Muscle of leg (tissue), 11 donors: ENCODE data around the gene TOMM70. TPM values are rescaled to one million over a fixed set of nuclear protein-coding genes. Genes with fewer than 3 reads are reported as not detected.

Experiments
- DNase-seq: peaks from one replicate; pipeline ENCODE4 v3.0.0; 2013
- H3K27ac ChIP-seq: one replicate; pipeline ENCODE4 v1.5.1; 2013; ENCODE audit warnings: mild to moderate bottlenecking, low read length, control low read depth
- H3K27me3 ChIP-seq: one replicate; pipeline ENCODE4 v1.6.1; 2013; ENCODE audit warnings: low read length; ENCODE audit not compliant: control insufficient read depth, insufficient read depth
- H3K36me3 ChIP-seq: one replicate; pipeline ENCODE4 v1.6.1; 2013; ENCODE audit warnings: low read length; ENCODE audit not compliant: control insufficient read depth, insufficient read depth
- H3K4me1 ChIP-seq: one replicate; pipeline ENCODE4 v1.6.1; 2013; ENCODE audit warnings: low read length; ENCODE audit not compliant: control insufficient read depth, insufficient read depth
- H3K4me3 ChIP-seq: one replicate; pipeline ENCODE4 v1.5.1; 2013; ENCODE audit warnings: low read length, control low read depth
- H3K9me3 ChIP-seq: replicated peaks from 2 replicates; pipeline ENCODE4 v1.6.1; 2013; ENCODE audit warnings: low read depth, low read length; ENCODE audit not compliant: control insufficient read depth
- WGBS: methylation state at CpG from one replicate; pipeline ENCODE4 v1.1.5; 2013; ENCODE audit warnings: missing lambda C conversion rate; ENCODE audit not compliant: insufficient coverage; 5-methylcytosine and 5-hydroxymethylcytosine counted together
- polyA plus RNA-seq, 8 donors: library from polyadenylated mRNA; unstranded; fragments of 120-200 nt; gene quantifications; one replicate each; pipeline versions ENCODE4 v1.2.1 to v1.2.3, GENCODE V29; 2013; ENCODE audit warnings: inconsistent platforms in 1 of 8, low replicate concordance in 1 of 8; ENCODE audit not compliant: insufficient read length in 8 of 8, insufficient read depth in 1 of 8
- total RNA-seq: library from RNA; stranded (reverse); fragments of 120-200 nt; gene quantifications from one replicate; pipeline ENCODE4 v1.2.4, GENCODE V29; 2013

Gene TOMM70
- total and polyA plus RNA-seq, 9 donors, result 44.9 to 62.6 (median 50.5) TPM

DNA sequence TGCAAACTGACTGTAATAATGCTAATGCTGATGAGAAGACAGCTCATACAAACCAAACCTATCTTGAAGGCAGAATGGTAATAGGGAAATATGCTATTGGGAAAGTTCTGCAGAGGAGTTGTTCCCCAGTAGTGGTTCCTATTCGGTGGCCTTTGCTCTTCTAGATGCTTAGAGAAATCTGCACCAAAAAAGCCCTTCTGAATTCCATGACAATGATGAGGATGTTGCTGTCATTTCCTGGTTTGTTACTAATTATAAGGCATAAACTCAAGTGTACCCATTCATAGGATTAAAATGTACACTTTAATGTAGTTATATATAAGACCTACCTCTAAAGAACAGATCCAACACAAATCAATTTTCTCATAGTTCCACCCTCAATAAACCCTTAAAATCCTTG, 30.1 kb downstream of the TOMM70 start:
- Histone ChIP-seq H3K27ac (no peak overlapping the region), H3K27me3 (no peaks in the 10 kb centered on the region), H3K4me1 (no peaks in the 10 kb centered on the region), H3K4me3 (no peak overlapping the region), H3K36me3 (peaks cover 32% of the 10 kb centered on the region), H3K9me3 (no peaks in the 10 kb centered on the region)
- DNase-seq, result no peak
- WGBS, result no CpG with 5 or more reads among the region's 1 CpG

DNA sequence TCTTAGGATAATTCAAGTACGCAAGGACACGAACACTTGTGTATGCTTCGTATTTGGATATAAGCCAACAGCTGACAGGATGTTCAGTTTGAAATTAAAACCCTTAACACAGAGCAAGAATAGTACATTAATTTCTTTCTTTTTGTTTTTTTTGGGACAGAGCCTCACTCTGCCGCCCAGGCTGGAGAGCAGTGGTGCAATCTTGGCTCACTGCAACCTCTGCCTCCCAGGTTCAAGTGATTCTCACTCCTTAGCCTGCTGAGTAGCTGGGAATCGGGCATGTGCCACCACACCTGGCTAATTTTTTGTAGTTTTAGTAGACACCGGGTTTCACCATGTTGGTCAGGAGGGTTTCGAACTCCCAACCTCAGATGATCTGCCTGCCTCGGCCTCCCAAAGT, 32.4 kb downstream of the TOMM70 start:
- Histone ChIP-seq H3K36me3 (peaks cover 39% of the 10 kb centered on the region), H3K4me3 (no peak overlapping the region), H3K27ac (no peak overlapping the region), H3K4me1 (no peaks in the 10 kb centered on the region), H3K9me3 (no peaks in the 10 kb centered on the region), H3K27me3 (no peaks in the 10 kb centered on the region)
- 93% methylated on average over 4 of the region's 8 CpGs for WGBS
- DNase-seq, result no peak

DNA sequence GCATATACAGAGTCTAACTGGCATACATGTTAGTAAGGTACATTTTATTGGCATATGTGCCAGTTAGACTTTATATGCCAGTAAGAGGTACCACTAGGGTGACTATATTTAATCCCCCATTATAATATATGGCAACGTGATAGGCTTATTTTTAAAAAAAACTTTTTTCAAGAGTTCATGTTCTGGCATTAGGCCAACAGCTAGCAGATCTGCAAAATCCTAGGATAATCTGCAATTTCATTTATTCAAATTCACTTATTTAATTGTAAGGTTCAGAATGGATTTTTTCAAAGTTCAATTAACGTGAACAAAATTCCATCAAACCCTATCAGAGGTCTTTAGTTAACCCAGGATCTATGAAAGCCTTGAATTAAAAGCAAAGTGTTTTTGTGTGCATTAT, 34.5 kb downstream of the TOMM70 start:
- Histone ChIP-seq H3K4me1 (no peaks in the 10 kb centered on the region), H3K4me3 (no peak overlapping the region), H3K9me3 (peaks cover 3% of the 10 kb centered on the region), H3K27me3 (no peaks in the 10 kb centered on the region), H3K36me3 (peaks cover 40% of the 10 kb centered on the region), H3K27ac (no peak overlapping the region)
- DNase-seq, result no peak
- WGBS, result no CpG with 5 or more reads among the region's 2 CpGs

DNA sequence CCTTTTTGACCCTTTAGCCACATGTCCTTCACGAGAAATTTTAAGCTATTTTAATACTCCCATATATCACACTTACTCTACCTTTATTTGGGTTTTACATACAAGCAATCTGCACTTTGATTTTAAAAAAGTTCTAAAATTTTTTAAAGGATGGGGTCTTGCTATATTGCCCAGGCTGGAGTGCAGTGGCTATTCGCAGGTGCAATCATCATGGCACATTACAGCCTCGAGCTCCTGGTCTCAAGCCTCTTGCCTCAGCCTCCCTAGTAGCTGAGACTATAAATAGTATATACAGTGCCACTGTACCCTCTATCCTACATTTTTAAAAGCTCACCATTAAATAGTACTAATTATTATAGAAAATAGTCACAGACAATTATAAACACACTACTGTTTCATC, 36.5 kb downstream of the TOMM70 start:
- no peak overlapping the region for H3K4me3 ChIP-seq
- no peaks in the 10 kb centered on the region for H3K4me1 ChIP-seq
- peaks cover 32% of the 10 kb centered on the region for H3K36me3 ChIP-seq
- H3K27me3 ChIP-seq, result no peaks in the 10 kb centered on the region
- DNase-seq, result no peak
- H3K9me3 ChIP-seq, result peaks cover 3% of the 10 kb centered on the region
- no peak overlapping the region for H3K27ac ChIP-seq
- WGBS, result no CpG with 5 or more reads among the region's 3 CpGs

DNA sequence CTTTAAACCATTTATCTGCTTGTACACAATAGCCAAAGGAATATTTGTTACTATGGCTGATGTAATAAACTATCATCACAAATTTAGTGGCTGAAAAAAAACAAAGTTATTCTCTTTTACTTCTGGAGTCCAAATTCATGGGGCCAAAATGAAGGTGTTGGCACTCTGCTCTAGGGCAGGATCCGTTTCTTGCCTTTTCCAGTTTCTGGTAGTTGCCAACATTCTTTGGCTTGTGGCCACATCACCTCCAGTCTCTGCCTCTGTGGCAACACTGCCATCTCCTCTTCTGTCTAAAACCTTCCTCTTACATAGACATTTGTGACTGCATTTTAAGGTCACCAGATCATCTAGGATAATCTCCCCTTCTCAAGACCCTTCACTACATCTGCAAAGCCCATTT, 39.0 kb downstream of the TOMM70 start:
- DNase-seq, result no peak
- Histone ChIP-seq H3K27me3 (no peaks in the 10 kb centered on the region), H3K4me3 (no peak overlapping the region), H3K27ac (no peak overlapping the region), H3K36me3 (peaks cover 26% of the 10 kb centered on the region), H3K4me1 (no peaks in the 10 kb centered on the region), H3K9me3 (peaks cover 3% of the 10 kb centered on the region)
- 77% methylated on average over 1 of the region's 1 CpG for WGBS

DNA sequence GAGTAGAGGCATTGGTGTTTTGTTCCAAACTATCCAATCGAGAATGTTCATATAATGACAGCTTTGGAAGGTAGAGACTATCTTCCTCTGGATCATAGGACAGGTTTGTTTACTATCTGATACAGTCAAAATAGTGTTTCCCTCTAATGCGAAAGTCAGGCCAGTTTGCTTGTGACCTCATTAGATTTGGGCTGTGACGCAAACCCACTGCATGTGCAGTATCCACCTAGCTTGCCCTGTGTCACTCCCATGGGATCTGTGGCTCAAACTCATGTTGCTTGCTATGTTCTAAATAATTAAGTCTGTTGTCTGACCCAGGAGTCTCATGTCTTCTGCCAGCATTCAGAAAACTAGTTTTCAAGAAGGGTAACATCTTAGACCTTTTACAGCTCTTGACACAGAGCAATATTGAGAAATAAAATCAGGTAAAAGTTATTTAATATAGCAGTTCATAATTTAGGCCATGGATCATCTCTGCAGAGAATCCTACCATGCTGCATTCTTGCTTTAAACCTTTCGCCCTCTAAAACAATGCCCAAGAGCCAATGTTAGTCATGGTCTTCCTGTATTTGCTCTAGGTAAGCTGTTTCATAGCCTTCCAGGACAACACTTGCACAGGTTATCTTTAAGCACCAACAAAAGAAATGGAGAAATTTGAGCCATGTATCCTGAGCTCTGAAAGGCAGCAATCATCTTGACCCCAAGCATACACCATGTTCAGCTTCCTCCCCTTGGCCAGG, 40.0 kb downstream of the TOMM70 start:
- Histone ChIP-seq H3K36me3 (peaks cover 24% of the 10 kb centered on the region), H3K4me1 (no peaks in the 10 kb centered on the region), H3K4me3 (no peak overlapping the region), H3K27me3 (no peaks in the 10 kb centered on the region), H3K9me3 (peaks cover 3% of the 10 kb centered on the region), H3K27ac (no peak overlapping the region)
- DNase-seq, result no peak
- 97% methylated on average over 4 of the region's 4 CpGs for WGBS

DNA sequence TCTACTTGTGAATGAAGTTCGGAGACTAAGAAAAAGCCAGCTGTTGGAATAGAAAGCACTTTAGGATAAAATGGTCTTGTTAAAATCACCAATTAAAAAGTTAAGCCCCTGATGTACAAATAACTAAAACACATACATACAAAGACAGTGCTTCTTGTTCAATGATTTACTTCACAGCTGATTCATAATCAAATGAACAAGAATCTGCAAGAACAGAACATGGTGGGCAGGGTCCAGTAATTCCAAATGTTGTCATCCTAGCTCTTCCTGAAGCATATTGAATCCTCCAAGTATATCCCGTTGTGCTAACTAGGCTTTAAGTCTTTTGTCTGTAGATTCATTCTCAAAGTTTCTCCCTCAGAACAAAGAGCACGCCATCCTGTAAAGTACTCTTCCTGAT, 41.9 kb downstream of the TOMM70 start:
- no peak overlapping the region for H3K27ac ChIP-seq
- H3K9me3 ChIP-seq, result peaks cover 3% of the 10 kb centered on the region
- no peak overlapping the region for H3K4me3 ChIP-seq
- no peaks in the 10 kb centered on the region for H3K4me1 ChIP-seq
- H3K27me3 ChIP-seq, result no peaks in the 10 kb centered on the region
- WGBS, result 92% methylated on average over 2 of the region's 3 CpGs
- no peak for DNase-seq
- H3K36me3 ChIP-seq, result peaks cover 28% of the 10 kb centered on the region

DNA sequence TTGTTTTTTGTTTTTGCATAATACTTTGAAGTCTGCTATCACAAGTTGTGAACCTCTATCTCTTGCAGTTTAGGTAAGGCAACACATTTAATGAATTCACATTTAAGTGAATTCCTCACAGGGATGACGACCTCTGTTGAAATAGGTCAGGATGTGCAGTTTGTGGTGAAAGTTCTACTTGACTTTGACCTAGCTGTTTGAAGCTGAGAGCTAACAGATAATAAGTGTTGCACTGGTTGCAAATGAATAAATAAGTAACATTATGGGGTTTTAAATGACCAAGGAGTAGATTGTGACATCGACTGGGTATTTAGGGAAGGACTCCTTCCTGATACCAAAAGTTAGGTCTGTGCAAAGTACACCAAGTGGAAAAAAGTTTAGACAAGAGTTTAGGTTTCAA, 42.5 kb downstream of the TOMM70 start:
- Histone ChIP-seq H3K4me3 (no peak overlapping the region), H3K27me3 (no peaks in the 10 kb centered on the region), H3K9me3 (peaks cover 3% of the 10 kb centered on the region), H3K36me3 (peaks cover 28% of the 10 kb centered on the region), H3K27ac (no peak overlapping the region), H3K4me1 (no peaks in the 10 kb centered on the region)
- no CpG with 5 or more reads among the region's 2 CpGs for WGBS
- DNase-seq, result no peak

DNA sequence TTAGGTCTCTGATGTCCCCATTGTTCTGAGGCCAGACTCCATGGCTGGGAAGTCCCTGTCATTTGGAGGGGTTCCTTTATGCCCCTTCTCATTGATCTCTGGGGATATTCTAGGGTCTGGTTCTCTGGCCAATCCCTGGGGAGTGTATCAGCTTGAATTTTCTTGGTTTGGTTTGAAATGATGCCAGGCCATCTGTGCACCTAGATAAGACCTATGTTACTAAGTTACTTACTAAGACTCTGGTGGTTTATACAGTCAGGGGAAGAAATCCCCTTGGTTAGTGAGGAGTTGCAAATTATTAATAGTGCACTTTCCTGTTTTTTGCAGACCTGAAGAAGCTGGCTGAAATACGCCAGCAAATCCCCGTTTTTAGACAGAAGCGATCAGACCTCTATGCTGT, 46.0 kb downstream of the TOMM70 start:
- no peak for DNase-seq
- no peak overlapping the region for H3K27ac ChIP-seq
- no peaks in the 10 kb centered on the region for H3K27me3 ChIP-seq
- H3K36me3 ChIP-seq, result peaks cover 35% of the 10 kb centered on the region
- no peaks in the 10 kb centered on the region for H3K4me1 ChIP-seq
- H3K9me3 ChIP-seq, result no peaks in the 10 kb centered on the region
- WGBS, result no CpG with 5 or more reads among the region's 3 CpGs
- H3K4me3 ChIP-seq, result no peak overlapping the region

DNA sequence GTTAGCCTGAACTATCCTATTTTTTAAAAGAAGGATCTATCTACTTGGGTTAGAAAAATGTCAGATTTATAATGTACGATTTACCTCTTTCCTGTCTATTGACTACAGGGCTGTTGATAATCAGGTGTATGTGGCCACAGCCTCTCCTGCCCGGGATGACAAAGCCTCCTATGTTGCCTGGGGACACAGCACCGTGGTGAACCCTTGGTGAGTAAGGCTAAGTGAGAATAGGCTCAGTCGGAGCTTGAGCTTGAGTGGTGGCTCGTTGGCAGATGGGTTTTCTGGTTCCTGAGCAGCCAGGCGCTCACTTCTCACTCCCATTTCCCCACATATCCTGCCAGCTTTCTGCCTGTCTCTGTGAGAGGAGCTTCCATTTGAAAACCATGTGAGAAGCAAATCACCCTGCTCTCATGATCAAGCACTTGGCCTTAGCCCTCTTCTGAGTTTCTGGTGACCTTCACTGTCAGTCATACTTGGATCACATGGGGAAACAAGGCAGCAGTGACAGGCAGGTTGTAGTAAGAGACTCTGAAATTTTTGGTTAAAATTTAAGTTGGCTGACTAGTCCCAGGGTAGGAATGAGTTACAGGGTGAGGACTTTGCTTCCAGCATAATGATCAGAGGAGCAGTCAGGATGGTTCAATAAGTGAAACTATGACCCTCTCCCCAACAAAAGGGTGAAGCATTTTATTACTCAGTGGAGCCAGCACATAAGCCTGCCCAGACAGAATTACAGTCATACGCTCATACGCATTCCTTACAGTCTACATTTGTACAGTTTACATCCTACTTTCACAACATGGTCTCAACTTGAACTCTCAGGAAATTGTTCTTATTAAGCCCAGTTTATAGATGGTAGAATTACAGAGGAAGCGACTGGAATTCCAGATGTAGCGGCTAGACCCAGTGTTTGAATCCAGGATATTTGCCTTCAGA, 48.3 kb downstream of the TOMM70 start:
- no peaks in the 10 kb centered on the region for H3K27me3 ChIP-seq
- peaks cover 52% of the 10 kb centered on the region for H3K36me3 ChIP-seq
- H3K4me1 ChIP-seq, result no peaks in the 10 kb centered on the region
- H3K4me3 ChIP-seq, result no peak overlapping the region
- no peaks in the 10 kb centered on the region for H3K9me3 ChIP-seq
- DNase-seq, result no peak
- no peak overlapping the region for H3K27ac ChIP-seq
- no CpG with 5 or more reads among the region's 10 CpGs for WGBS
